ENCODE measurements around the gene GRXCR2. TPM values are rescaled to one million over a fixed set of nuclear protein-coding genes. Genes with fewer than 3 reads are reported as not detected.
"Not testable (repeated sequence)": the region's sequence is repeated elsewhere in the genome, so short reads cannot be mapped to it uniquely, and the experiment has no call there.

The GRXCR2 gene
- total RNA-seq, 1 donor from 2014 or later: not detected

DNA sequence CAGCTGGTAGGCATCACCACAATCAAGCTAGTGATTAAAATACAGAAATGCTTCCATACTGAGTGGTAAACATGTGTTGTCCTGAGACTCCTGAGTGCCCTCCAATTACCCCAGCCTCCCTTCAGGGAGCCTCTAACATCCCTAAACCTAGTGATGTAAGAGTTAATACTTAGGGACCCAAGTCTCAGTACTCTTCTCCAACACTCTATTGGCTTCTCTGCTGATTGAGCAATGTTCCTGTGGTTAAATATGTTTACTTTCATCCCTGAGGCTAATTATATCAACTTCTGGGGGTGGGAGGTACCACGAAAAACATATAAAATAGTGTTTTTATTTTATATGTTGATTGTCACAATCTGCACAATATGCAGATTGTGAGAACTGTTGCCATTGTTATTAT lies 5.0 kb downstream of the GRXCR2 start:
- Histone ChIP-seq H3K4me1 (no peaks in the 10 kb centered on the region), H3K36me3 (no peaks in the 10 kb centered on the region), H3K27ac (no peak overlapping the region), H3K27me3 (ENCODE audit: low read depth) (no peaks in the 10 kb centered on the region), H3K4me3 (no peak overlapping the region), H3K9me3 (no peaks in the 10 kb centered on the region)
- ATAC-seq (no peak), DNase-seq (no peak)
- intact Hi-C loops (cut with DNase I): no loop called here
- TF ChIP-seq, protein P1, sequence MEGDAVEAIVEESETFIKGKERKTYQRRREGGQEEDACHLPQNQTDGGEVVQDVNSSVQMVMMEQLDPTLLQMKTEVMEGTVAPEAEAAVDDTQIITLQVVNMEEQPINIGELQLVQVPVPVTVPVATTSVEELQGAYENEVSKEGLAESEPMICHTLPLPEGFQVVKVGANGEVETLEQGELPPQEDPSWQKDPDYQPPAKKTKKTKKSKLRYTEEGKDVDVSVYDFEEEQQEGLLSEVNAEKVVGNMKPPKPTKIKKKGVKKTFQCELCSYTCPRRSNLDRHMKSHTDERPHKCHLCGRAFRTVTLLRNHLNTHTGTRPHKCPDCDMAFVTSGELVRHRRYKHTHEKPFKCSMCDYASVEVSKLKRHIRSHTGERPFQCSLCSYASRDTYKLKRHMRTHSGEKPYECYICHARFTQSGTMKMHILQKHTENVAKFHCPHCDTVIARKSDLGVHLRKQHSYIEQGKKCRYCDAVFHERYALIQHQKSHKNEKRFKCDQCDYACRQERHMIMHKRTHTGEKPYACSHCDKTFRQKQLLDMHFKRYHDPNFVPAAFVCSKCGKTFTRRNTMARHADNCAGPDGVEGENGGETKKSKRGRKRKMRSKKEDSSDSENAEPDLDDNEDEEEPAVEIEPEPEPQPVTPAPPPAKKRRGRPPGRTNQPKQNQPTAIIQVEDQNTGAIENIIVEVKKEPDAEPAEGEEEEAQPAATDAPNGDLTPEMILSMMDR (IDR thresholded peaks at IDR 0.05): no peak

DNA sequence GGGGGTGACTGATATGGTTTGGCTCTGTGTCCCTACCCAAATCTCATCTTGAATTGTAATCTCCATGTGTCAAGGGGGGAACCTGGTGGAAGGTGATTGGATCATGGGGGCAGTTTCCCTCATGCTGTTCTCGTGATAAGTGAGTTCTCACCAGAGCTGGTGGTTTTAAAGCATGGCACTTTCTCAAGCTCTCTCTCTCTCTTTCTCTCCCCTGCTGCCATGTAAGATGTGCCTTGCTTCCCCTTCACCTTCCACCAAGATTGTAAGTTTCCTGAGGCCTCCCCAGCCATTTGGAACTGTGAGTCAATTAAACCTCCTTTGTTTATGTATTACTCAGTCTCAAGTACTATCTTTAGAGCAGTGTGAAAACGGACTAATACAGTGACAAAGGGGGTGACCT lies 8.4 kb downstream of the GRXCR2 start:
- H3K27ac ChIP-seq; DNase-seq; H3K27me3 ChIP-seq (ENCODE audit: low read depth); H3K4me1 ChIP-seq; H3K36me3 ChIP-seq; H3K9me3 ChIP-seq; ATAC-seq; H3K4me3 ChIP-seq; intact Hi-C loops (cut with DNase I): not testable (repeated sequence)

DNA sequence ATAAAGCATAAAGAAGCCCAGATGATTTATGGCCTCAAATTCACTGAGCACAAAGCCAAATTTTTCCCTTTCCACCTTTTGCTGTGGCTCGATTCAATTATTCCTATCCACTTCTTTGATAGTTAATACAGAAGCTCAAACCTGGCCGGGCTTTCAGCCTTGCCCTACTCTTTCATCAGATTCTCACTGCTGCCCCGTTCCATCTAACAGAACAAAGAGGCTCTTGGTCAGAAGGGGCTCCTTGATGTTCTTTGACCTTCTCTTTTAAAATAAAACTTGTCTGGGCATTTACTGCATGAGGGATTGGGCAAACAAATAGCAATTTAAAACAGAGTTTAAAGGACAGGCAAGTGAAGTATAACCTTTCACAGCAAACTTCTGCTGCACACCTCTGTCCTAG lies 9.8 kb downstream of the GRXCR2 start:
- DNase-seq: no peak
- Histone ChIP-seq H3K4me1 (no peaks in the 10 kb centered on the region), H3K27me3 (ENCODE audit: low read depth) (no peaks in the 10 kb centered on the region), H3K36me3 (no peaks in the 10 kb centered on the region), H3K4me3 (no peak overlapping the region), H3K9me3 (no peaks in the 10 kb centered on the region), H3K27ac (no peak overlapping the region)
- no peak for ATAC-seq
- TF ChIP-seq, protein P1 (IDR thresholded peaks at IDR 0.05): no peak
- intact Hi-C loops (cut with DNase I): no loop called here

DNA sequence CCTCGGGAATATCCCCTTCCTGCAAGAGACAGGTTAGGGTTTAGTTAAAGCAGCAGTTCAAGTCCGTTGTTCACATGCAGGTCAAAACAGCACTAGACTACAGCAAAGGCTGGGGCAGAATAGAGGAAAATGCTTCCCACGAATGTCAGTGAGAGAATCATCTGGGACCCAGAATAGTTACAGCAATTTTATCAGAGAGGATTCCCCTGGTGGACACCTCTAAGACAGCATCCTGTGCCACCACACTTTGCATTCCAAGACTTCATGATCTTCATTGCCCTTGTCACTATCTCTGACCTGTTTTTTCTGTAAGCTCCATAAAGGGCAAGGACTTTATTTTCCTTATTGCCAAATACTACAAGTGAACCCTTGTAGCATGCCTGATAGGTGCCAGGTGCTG lies 12.9 kb downstream of the GRXCR2 start:
- H3K27me3 ChIP-seq (ENCODE audit: low read depth): no peaks in the 10 kb centered on the region
- no peak for ATAC-seq
- no peak overlapping the region for H3K27ac ChIP-seq
- H3K36me3 ChIP-seq: no peaks in the 10 kb centered on the region
- TF ChIP-seq, protein P1 (IDR thresholded peaks at IDR 0.05): no peak
- H3K9me3 ChIP-seq: no peaks in the 10 kb centered on the region
- intact Hi-C loops (cut with DNase I): no loop called here
- H3K4me1 ChIP-seq: peaks cover 15% of the 10 kb centered on the region
- H3K4me3 ChIP-seq: no peak overlapping the region
- no peak for DNase-seq

DNA sequence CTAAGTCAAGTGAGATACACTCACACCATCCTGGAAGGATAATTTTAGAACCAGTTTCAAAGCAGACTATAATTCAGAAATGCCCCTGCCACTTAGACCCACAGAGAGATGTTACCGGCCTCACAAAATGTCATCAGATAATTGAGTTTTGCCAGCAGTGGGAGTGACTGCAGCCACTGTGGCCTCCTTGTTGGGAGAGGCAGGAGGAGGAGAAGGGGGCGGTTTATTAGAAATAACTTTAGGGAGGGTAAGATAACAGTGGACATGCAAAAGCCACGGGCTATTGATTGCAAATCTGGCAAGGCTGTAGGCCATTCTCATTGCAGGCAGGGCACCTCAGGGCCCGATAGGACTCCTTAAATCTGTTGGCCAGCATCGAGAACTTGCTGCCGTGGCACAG lies 13.4 kb downstream of the GRXCR2 start:
- TF ChIP-seq, protein P1 (IDR thresholded peaks at IDR 0.05): no peak
- intact Hi-C loops (cut with DNase I): no loop called here
- peaks cover 15% of the 10 kb centered on the region for H3K4me1 ChIP-seq

DNA sequence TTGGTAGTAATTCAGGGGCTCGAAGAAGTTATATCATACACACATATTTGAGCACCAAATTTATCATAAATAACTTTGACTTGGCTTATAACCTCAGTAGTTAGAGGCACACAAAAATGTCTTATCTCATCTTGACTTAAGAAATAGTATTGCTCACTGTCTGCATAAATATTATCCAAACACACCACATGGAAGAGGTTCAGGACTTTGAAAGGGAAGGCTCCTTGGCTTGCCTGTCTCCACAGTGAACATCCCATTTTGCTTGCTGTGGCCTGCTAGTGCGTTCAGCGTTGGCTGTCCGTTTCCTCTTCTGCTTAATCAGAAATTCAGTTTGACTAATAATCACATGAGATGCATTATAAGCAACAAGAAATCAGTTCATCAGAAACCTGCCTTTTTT lies 13.9 kb downstream of the GRXCR2 start:
- no peak for ATAC-seq
- Histone ChIP-seq H3K4me1 (peaks cover 15% of the 10 kb centered on the region), H3K36me3 (no peaks in the 10 kb centered on the region), H3K27me3 (ENCODE audit: low read depth) (no peaks in the 10 kb centered on the region), H3K9me3 (no peaks in the 10 kb centered on the region), H3K27ac (no peak overlapping the region), H3K4me3 (no peak overlapping the region)
- no peak for DNase-seq
- intact Hi-C loops (cut with DNase I): no loop called here
- TF ChIP-seq, protein P1 (IDR thresholded peaks at IDR 0.05): no peak

More for the DNA sequence above, 13.4 kb downstream of the GRXCR2 start:
- H3K27ac ChIP-seq: no peak overlapping the region
- H3K36me3 ChIP-seq: no peaks in the 10 kb centered on the region
- no peaks in the 10 kb centered on the region for H3K9me3 ChIP-seq
- DNase-seq (no peak), ATAC-seq (no peak)
- no peak overlapping the region for H3K4me3 ChIP-seq
- H3K27me3 ChIP-seq (ENCODE audit: low read depth): no peaks in the 10 kb centered on the region
